Stomach smooth muscle (tissue), 2 donors: ENCODE data around the gene LIPI.
"Not testable (repeated sequence)": the region's sequence is repeated elsewhere in the genome, so short reads cannot be mapped to it uniquely, and the experiment has no call there.

Source experiments
- H3K27ac ChIP-seq: one replicate; pipeline ENCODE4 v1.7.0; 2013; ENCODE audit warnings: mild to moderate bottlenecking, low read length, inconsistent platforms
- H3K27me3 ChIP-seq, 2 donors: one replicate each; pipeline ENCODE4 v1.7.0; 2013; ENCODE audit warnings: low read length in 2 of 2; ENCODE audit not compliant: insufficient read depth in 2 of 2, control insufficient read depth in 1 of 2
- H3K36me3 ChIP-seq, 2 donors: one replicate each; pipeline ENCODE4 v1.7.0; 2013; ENCODE audit warnings: low read length in 2 of 2; ENCODE audit not compliant: control insufficient read depth in 2 of 2, insufficient read depth in 2 of 2
- H3K4me1 ChIP-seq: one replicate; pipeline ENCODE4 v1.7.0; 2013; ENCODE audit warnings: low read length; ENCODE audit not compliant: control insufficient read depth, insufficient read depth
- H3K4me3 ChIP-seq, 2 donors: one replicate each; pipeline ENCODE4 v1.7.0; 2013; ENCODE audit warnings: low read length in 2 of 2
- H3K9ac ChIP-seq, 2 donors: one replicate each; pipeline ENCODE4 v1.7.0; 2013; ENCODE audit warnings: low read length in 2 of 2, mild to moderate bottlenecking in 1 of 2
- H3K9me3 ChIP-seq, 2 donors: one replicate each; pipeline ENCODE4 v1.7.0; 2013; ENCODE audit warnings: low read length in 2 of 2; ENCODE audit not compliant: control insufficient read depth in 2 of 2
- donor health status: healthy.
- donor health status: Pancreatic carcinoma.

LIPI gene

GRCh38 chr21:14058995-14059627 is 151.6 kb downstream of the LIPI start:
- not testable (repeated sequence) for H3K9me3 ChIP-seq, H3K36me3 ChIP-seq, H3K27ac ChIP-seq, H3K4me3 ChIP-seq, H3K27me3 ChIP-seq, H3K9ac ChIP-seq
- peaks cover 19% of the 10 kb centered on the region for H3K4me1 ChIP-seq
